Measurements from ENCODE around the gene GNA12.
"Not testable (repeated sequence)": the region's sequence is repeated elsewhere in the genome, so short reads cannot be mapped to it uniquely, and the experiment has no call there.

The GNA12 gene

GRCh38 chr7:2692543-2692942 is 151.6 kb downstream of the GNA12 start:
- Histone ChIP-seq H3K36me3 (ENCODE audit: insufficient read depth, low read length) (no peaks in the 10 kb centered on the region), H3K4me3 (no peak overlapping the region), H3K9ac (ENCODE audit: insufficient read length) (no peak overlapping the region), H3K9me3 (ENCODE audit: low read depth, low read length) (no peaks in the 10 kb centered on the region), H3K27ac (no peak overlapping the region)
- no peak for DNase-seq (ENCODE audit: low read depth, low spot score)
- TF ChIP-seq FOXP2 (optimal IDR thresholded peaks at IDR 0.05; ENCODE audit: control extremely low read depth, extremely low read length, insufficient read depth): no peak
- no peak for TF ChIP-seq POLR2AphosphoS5 (IDR thresholded peaks at IDR 0.05; ENCODE audit: borderline replicate concordance, low read depth, low read length)
- TF ChIP-seq EZH2 (IDR thresholded peaks at IDR 0.05): no peak

GRCh38 chr7:2691932-2692439 is 152.1 kb downstream of the GNA12 start:
- not testable (repeated sequence) for H3K36me3 ChIP-seq (ENCODE audit: insufficient read depth, low read length); H3K27ac ChIP-seq; H3K9ac ChIP-seq (ENCODE audit: insufficient read length); H3K9me3 ChIP-seq (ENCODE audit: low read depth, low read length); H3K4me3 ChIP-seq; DNase-seq (ENCODE audit: low read depth, low spot score)

- no peaks in the 10 kb centered on the region for H3K9me3 ChIP-seq (ENCODE audit: low read depth, low read length)
- no peak overlapping the region for H3K9ac ChIP-seq (ENCODE audit: insufficient read length)
- DNase-seq (ENCODE audit: low read depth, low spot score): no peak
- no peak overlapping the region for H3K27ac ChIP-seq
- TF ChIP-seq EZH2 (IDR thresholded peaks at IDR 0.05): no peak
- no peak overlapping the region for H3K4me3 ChIP-seq
- no peaks in the 10 kb centered on the region for H3K36me3 ChIP-seq (ENCODE audit: insufficient read depth, low read length)
Measured at GRCh38 chr7:2691011-2691707, 152.9 kb downstream of the GNA12 start.

- TF ChIP-seq POLR2AphosphoS5 (IDR thresholded peaks at IDR 0.05; ENCODE audit: borderline replicate concordance, low read depth, low read length): no peak
- no peak for TF ChIP-seq EZH2 (IDR thresholded peaks at IDR 0.05)
- TF ChIP-seq FOXP2 (optimal IDR thresholded peaks at IDR 0.05; ENCODE audit: control extremely low read depth, extremely low read length, insufficient read depth): no peak
- H3K27ac ChIP-seq: no peak overlapping the region
- H3K9me3 ChIP-seq (ENCODE audit: low read depth, low read length): no peaks in the 10 kb centered on the region
- no peaks in the 10 kb centered on the region for H3K36me3 ChIP-seq (ENCODE audit: insufficient read depth, low read length)
- no peak for DNase-seq (ENCODE audit: low read depth, low spot score)
- no peak overlapping the region for H3K9ac ChIP-seq (ENCODE audit: insufficient read length)
- no peak overlapping the region for H3K4me3 ChIP-seq
Measured at GRCh38 chr7:2689951-2690705, 154.0 kb downstream of the GNA12 start.

GRCh38 chr7:2689343-2689847 is 154.7 kb downstream of the GNA12 start:
- Histone ChIP-seq H3K9ac (ENCODE audit: insufficient read length) (no peak overlapping the region), H3K36me3 (ENCODE audit: insufficient read depth, low read length) (no peaks in the 10 kb centered on the region), H3K27ac (no peak overlapping the region), H3K9me3 (ENCODE audit: low read depth, low read length) (no peaks in the 10 kb centered on the region), H3K4me3 (no peak overlapping the region)
- DNase-seq (ENCODE audit: low read depth, low spot score): no peak
- TF ChIP-seq POLR2AphosphoS5 (IDR thresholded peaks at IDR 0.05; ENCODE audit: borderline replicate concordance, low read depth, low read length): no peak

GRCh38 chr7:2688409-2689342 is 155.4 kb downstream of the GNA12 start:
- Histone ChIP-seq H3K27ac (no peak overlapping the region), H3K9ac (ENCODE audit: insufficient read length) (no peak overlapping the region)

GRCh38 chr7:2687881-2688318 is 156.2 kb downstream of the GNA12 start, which contains the start of gene AMZ1:
Gene AMZ1 (plus strand): TSS chr7:2688202. CDS start chr7:2700452, 12,250 bp downstream.
- Histone ChIP-seq H3K4me3 (no peak within 1 kb of the TSS), H3K9me3 (ENCODE audit: low read depth, low read length) (no peaks in the 10 kb centered on the region), H3K9ac (ENCODE audit: insufficient read length) (no peak within 1 kb of the TSS), H3K27ac (no peak within 1 kb of the TSS), H3K36me3 (ENCODE audit: insufficient read depth, low read length) (no peaks in the 10 kb centered on the region)
- DNase-seq (ENCODE audit: low read depth, low spot score): no peak
- no peak for TF ChIP-seq FOXP2 (optimal IDR thresholded peaks at IDR 0.05; ENCODE audit: control extremely low read depth, extremely low read length, insufficient read depth)
- no peak for TF ChIP-seq EZH2 (IDR thresholded peaks at IDR 0.05)
- no peak for TF ChIP-seq POLR2AphosphoS5 (IDR thresholded peaks at IDR 0.05; ENCODE audit: borderline replicate concordance, low read depth, low read length)

More at GRCh38 chr7:2688409-2689342, 155.4 kb downstream of the GNA12 start:
- H3K9me3 ChIP-seq (ENCODE audit: low read depth, low read length): no peaks in the 10 kb centered on the region
- DNase-seq (ENCODE audit: low read depth, low spot score): no peak
- H3K4me3 ChIP-seq: no peak overlapping the region
- no peaks in the 10 kb centered on the region for H3K36me3 ChIP-seq (ENCODE audit: insufficient read depth, low read length)
- TF ChIP-seq EZH2 (IDR thresholded peaks at IDR 0.05): peak; percentile 71
- no peak for TF ChIP-seq POLR2AphosphoS5 (IDR thresholded peaks at IDR 0.05; ENCODE audit: borderline replicate concordance, low read depth, low read length)
- no peak for TF ChIP-seq FOXP2 (optimal IDR thresholded peaks at IDR 0.05; ENCODE audit: control extremely low read depth, extremely low read length, insufficient read depth)

- no peak for DNase-seq (ENCODE audit: low read depth, low spot score)
- no peaks in the 10 kb centered on the region for H3K36me3 ChIP-seq (ENCODE audit: insufficient read depth, low read length)
- H3K9me3 ChIP-seq (ENCODE audit: low read depth, low read length): no peaks in the 10 kb centered on the region
- no peak overlapping the region for H3K4me3 ChIP-seq
- H3K9ac ChIP-seq (ENCODE audit: insufficient read length): no peak overlapping the region
- no peak for TF ChIP-seq FOXP2 (optimal IDR thresholded peaks at IDR 0.05; ENCODE audit: control extremely low read depth, extremely low read length, insufficient read depth)
- H3K27ac ChIP-seq: no peak overlapping the region
Measured at GRCh38 chr7:2687338-2687869, 156.7 kb downstream of the GNA12 start.

All from SK-N-MC (cell line).